ENCODE measurements around the gene SMIM15.
A peak's percentile ranks its signal among the peaks of the same experiment; 100 is the strongest.
"Not testable (repeated sequence)": the region's sequence is repeated elsewhere in the genome, so short reads cannot be mapped to it uniquely, and the experiment has no call there.

The SMIM15 gene

GRCh38 chr5:61162010-61162831, at the start of gene SMIM15:
Gene SMIM15, minus strand, starts transcription at chr5:61162468. Its CDS starts 2,297 bp downstream, at chr5:61160171.
- peak; percentile 74 to 91 for DNase-seq

GRCh38 chr5:61207884-61208283, 45.6 kb upstream of the SMIM15 start:
- DNase-seq: no peak

GRCh38 chr5:61205013-61205412, 42.7 kb upstream of the SMIM15 start:
- no peak for DNase-seq

- DNase-seq: no peak
Measured at GRCh38 chr5:61202213-61202612, 39.9 kb upstream of the SMIM15 start.

- no peak for DNase-seq
Measured at GRCh38 chr5:61200582-61201155, 38.4 kb upstream of the SMIM15 start.

- DNase-seq: no peak
Measured at GRCh38 chr5:61198606-61199005, 36.3 kb upstream of the SMIM15 start.

- not testable (repeated sequence) for DNase-seq
Measured at GRCh38 chr5:61187826-61188225, 25.6 kb upstream of the SMIM15 start.

GRCh38 chr5:61187352-61187751, 25.1 kb upstream of the SMIM15 start:
- not testable (repeated sequence) for DNase-seq

GRCh38 chr5:61186634-61187033, 24.4 kb upstream of the SMIM15 start:
- DNase-seq: no peak

GRCh38 chr5:61184708-61185107, 22.4 kb upstream of the SMIM15 start:
- no peak for DNase-seq

- DNase-seq: no peak
Measured at GRCh38 chr5:61183538-61183937, 21.3 kb upstream of the SMIM15 start.

- no peak for DNase-seq
Measured at GRCh38 chr5:61182449-61182848, 20.2 kb upstream of the SMIM15 start.

- DNase-seq: no peak
Measured at GRCh38 chr5:61180886-61181285, 18.6 kb upstream of the SMIM15 start.

GRCh38 chr5:61178702-61179101, 16.4 kb upstream of the SMIM15 start:
- no peak for DNase-seq

- DNase-seq: no peak
Measured at GRCh38 chr5:61177716-61178115, 15.4 kb upstream of the SMIM15 start.

- DNase-seq: no peak
Measured at GRCh38 chr5:61177070-61177469, 14.8 kb upstream of the SMIM15 start.

GRCh38 chr5:61176631-61177030, 14.4 kb upstream of the SMIM15 start:
- no peak for DNase-seq

GRCh38 chr5:61171479-61171878, 9.2 kb upstream of the SMIM15 start:
- no peak for DNase-seq

GRCh38 chr5:61168951-61169350, 6.7 kb upstream of the SMIM15 start:
- DNase-seq: no peak

GRCh38 chr5:61167382-61167781, 5.1 kb upstream of the SMIM15 start:
- DNase-seq: no peak

- no peak for DNase-seq
Measured at GRCh38 chr5:61163905-61164304, 1.6 kb upstream of the SMIM15 start.

GRCh38 chr5:61162832-61163567, 732 bp upstream of the SMIM15 start:
- DNase-seq: no peak

GRCh38 chr5:61160497-61160896, 1.8 kb downstream of the SMIM15 start:
- DNase-seq: no peak

- DNase-seq: no peak
Measured at GRCh38 chr5:61159836-61160235, 2.4 kb downstream of the SMIM15 start.
